ENCODE data around the gene FGF22. TPM values are rescaled to one million over a fixed set of nuclear protein-coding genes. Genes with fewer than 3 reads are reported as not detected.

The FGF22 gene
- total and polyA plus RNA-seq, 4 experiments from 2014 or later: 1.8 to 1.9 TPM; not detected in 2

- ChIA-PET CTCF (ENCODE audit: partially characterized antibody) (no interaction called here), POLR2A (ENCODE audit: partially characterized antibody) (interaction anchor here (0.7 to 5.2 kb wide), 5 partner anchors 13 to 92 kb away, joined by 3 to 33 read pairs (median 3); partner anchors contain the start of gene RNF126)
- Mint-ChIP-seq H3K36me3 (no peaks in the 10 kb centered on the region), H3K27me3 (peaks cover 15 to 17% of the 10 kb centered on the region in 2 donors), H3K4me3 (peak within 1 kb of the TSS in 5 of 8 donors; percentile 15 to 70 (median 51)), H3K4me1 (peaks cover 0 to 11% (median 3%) of the 10 kb centered on the region in 4 donors), H3K9me3 (peaks cover 0 to 4% (median 0%) of the 10 kb centered on the region in 8 donors), H3K27ac (peak within 1 kb of the TSS in 1 of 7 donors; percentile 75)
- Histone ChIP-seq H3K4me1 (ENCODE audit: insufficient read depth, low read length) (peaks cover 12% of the 10 kb centered on the region), H3K36me3 (ENCODE audit: insufficient read depth, low read length) (no peaks in the 10 kb centered on the region), H3K4me3 (ENCODE audit: low read length in 2 of 2) (no peak within 1 kb of the TSS), H3K9me3 (ENCODE audit: control insufficient read depth in 1 of 2, low read length in 2 of 2) (no peaks in the 10 kb centered on the region), H3K27me3 (ENCODE audit: insufficient read depth, low read length) (peaks cover 5% of the 10 kb centered on the region), H3K27ac (ENCODE audit: low read depth, low read length) (no peak within 1 kb of the TSS)
- intact Hi-C loops (cut with micrococcal nuclease): no loop called here
- peak in 1 of 5 donors; percentile 35 for DNase-seq
These were observed 36.8 kb downstream of the FGF22 start, which contains the start of gene FSTL3 for GRCh38 chr19:676339-677105. Gene FSTL3, plus strand, starts transcription at chr19:676392. Its CDS starts 32 bp downstream, at chr19:676424.

DNA sequence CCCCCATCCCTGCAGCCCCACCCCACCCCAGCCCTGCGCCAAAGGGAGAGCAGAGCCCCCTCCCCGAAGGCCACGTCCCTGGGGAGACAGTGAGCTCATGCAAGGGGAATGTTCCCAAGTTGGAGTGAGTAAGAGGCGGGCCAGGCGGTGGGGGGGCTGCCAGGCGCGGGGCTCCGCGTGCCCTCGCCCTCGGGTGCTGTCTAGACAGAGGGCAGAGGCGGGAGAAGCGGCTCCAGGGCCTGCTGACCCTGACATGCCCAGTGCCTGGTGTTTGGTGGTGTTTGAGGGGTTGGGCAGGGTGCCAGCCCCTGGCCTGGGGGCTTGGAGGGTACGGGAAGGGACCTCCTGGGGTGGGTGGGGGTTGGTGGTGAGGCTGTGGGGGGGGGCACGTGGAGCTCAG is 37.5 kb downstream of the FGF22 start:
- H3K27ac Mint-ChIP-seq: no peak overlapping the region

DNA sequence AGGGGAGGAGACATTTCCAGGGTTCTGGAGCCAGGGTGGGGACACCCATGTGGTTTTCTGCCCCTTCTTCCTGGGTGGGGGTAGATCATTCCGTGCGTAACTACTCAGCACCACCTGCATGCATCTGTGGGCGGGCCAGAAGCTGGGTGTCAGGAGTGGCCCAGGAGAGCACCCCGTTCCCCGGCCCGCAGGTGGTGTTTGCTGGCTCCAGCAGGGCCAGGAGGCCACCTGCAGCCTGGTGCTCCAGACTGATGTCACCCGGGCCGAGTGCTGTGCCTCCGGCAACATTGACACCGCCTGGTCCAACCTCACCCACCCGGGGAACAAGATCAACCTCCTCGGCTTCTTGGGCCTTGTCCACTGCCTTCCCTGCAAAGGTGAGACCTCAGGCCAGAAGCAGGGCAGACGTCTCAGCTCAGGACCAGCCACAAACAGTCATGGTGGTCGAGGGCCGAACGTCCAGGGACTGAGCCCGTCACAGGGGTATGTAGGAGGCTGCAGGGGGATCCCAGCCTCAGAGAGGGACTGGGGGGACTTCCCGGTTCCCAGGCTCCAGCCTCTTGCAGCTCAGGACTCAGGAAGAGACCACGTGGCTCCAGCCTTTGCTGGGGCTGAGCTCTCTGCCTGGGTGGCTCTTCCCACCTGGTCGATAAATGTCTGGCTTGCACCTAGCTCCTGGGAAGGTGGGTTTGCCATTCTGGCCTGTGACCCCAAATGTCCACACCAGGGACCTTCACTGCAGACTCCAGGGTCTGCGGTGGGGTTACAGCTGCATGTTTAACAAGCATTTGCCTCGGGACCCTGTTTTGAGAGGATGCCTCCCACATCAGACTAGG is 38.1 kb downstream of the FGF22 start:
- no peaks in the 10 kb centered on the region for H3K36me3 ChIP-seq (ENCODE audit: insufficient read depth, low read length)
- H3K4me3 Mint-ChIP-seq: peak overlapping the region in 3 of 8 donors; percentile 24 to 59 (median 31)
- H3K27me3 Mint-ChIP-seq: peaks cover 15 to 17% of the 10 kb centered on the region in 2 donors
- H3K9me3 Mint-ChIP-seq: peaks cover 0 to 4% (median 0%) of the 10 kb centered on the region in 8 donors
- H3K4me3 ChIP-seq (ENCODE audit: low read length in 2 of 2): no peak overlapping the region
- no peak overlapping the region for H3K27ac ChIP-seq (ENCODE audit: low read depth, low read length)
- H3K4me1 ChIP-seq (ENCODE audit: insufficient read depth, low read length): peaks cover 13% of the 10 kb centered on the region
- H3K36me3 Mint-ChIP-seq: no peaks in the 10 kb centered on the region
- peaks cover 5% of the 10 kb centered on the region for H3K27me3 ChIP-seq (ENCODE audit: insufficient read depth, low read length)
- intact Hi-C loops (cut with micrococcal nuclease): no loop called here
- H3K27ac Mint-ChIP-seq: no peak overlapping the region
- no peaks in the 10 kb centered on the region for H3K9me3 ChIP-seq (ENCODE audit: control insufficient read depth in 1 of 2, low read length in 2 of 2)
- DNase-seq: peak in 1 of 5 donors; percentile 13
- ChIA-PET POLR2A (ENCODE audit: partially characterized antibody) (interaction anchor here (0.6 to 5.2 kb wide), 3 partner anchors 15 to 592 kb away, joined by 3 to 33 read pairs (median 4); partner anchors contain the start of genes CIRBP and RNF126), CTCF (ENCODE audit: partially characterized antibody) (interaction anchor here (1.1 kb wide), 1 partner anchor 11 kb away, joined by 3 read pairs; no protein-coding TSS in a partner anchor)
- H3K4me1 Mint-ChIP-seq: peaks cover 0 to 11% (median 3%) of the 10 kb centered on the region in 4 donors

More for the DNA sequence above, 37.5 kb downstream of the FGF22 start:
- peaks cover 0 to 11% (median 3%) of the 10 kb centered on the region in 4 donors for H3K4me1 Mint-ChIP-seq
- Histone ChIP-seq H3K4me3 (ENCODE audit: low read length in 2 of 2) (no peak overlapping the region), H3K4me1 (ENCODE audit: insufficient read depth, low read length) (peaks cover 13% of the 10 kb centered on the region), H3K27ac (ENCODE audit: low read depth, low read length) (no peak overlapping the region), H3K36me3 (ENCODE audit: insufficient read depth, low read length) (no peaks in the 10 kb centered on the region), H3K27me3 (ENCODE audit: insufficient read depth, low read length) (peaks cover 5% of the 10 kb centered on the region), H3K9me3 (ENCODE audit: control insufficient read depth in 1 of 2, low read length in 2 of 2) (no peaks in the 10 kb centered on the region)
- H3K36me3 Mint-ChIP-seq: no peaks in the 10 kb centered on the region
- DNase-seq: peak in 1 of 5 donors; percentile 22
- peaks cover 0 to 4% (median 0%) of the 10 kb centered on the region in 8 donors for H3K9me3 Mint-ChIP-seq
- intact Hi-C loops (cut with micrococcal nuclease): no loop called here
- ChIA-PET CTCF (ENCODE audit: partially characterized antibody) (no interaction called here), POLR2A (ENCODE audit: partially characterized antibody) (interaction anchor here (0.6 to 5.2 kb wide), 5 partner anchors 14 to 592 kb away, joined by 3 to 33 read pairs (median 3); partner anchors contain the start of genes CIRBP and RNF126)
- H3K27me3 Mint-ChIP-seq: peaks cover 15 to 17% of the 10 kb centered on the region in 2 donors
- no peak overlapping the region for H3K4me3 Mint-ChIP-seq

GRCh38 chr19:678791-679388 is 39.2 kb downstream of the FGF22 start:
- Mint-ChIP-seq H3K4me3 (peak overlapping the region; percentile 38 to 75 (median 70)), H3K27ac (peak overlapping the region in 5 of 7 donors; percentile 7 to 64 (median 42)), H3K27me3 (peaks cover 12 to 13% of the 10 kb centered on the region in 2 donors), H3K36me3 (no peaks in the 10 kb centered on the region), H3K4me1 (peaks cover 0 to 11% (median 3%) of the 10 kb centered on the region in 4 donors), H3K9me3 (peaks cover 0 to 4% (median 0%) of the 10 kb centered on the region in 8 donors)
- CTCF ChIA-PET (ENCODE audit: partially characterized antibody): interaction anchor here (1.1 to 2.0 kb wide), 3 partner anchors 12 to 168 kb away, joined by 3 to 8 read pairs (median 3); partner anchors contain the start of gene RNF126
- H3K4me3 ChIP-seq (ENCODE audit: low read length in 2 of 2): no peak overlapping the region
- peak in 1 of 5 donors; percentile 36 for DNase-seq
- H3K27ac ChIP-seq (ENCODE audit: low read depth, low read length): no peak overlapping the region
- peaks cover 13% of the 10 kb centered on the region for H3K4me1 ChIP-seq (ENCODE audit: insufficient read depth, low read length)
- no peaks in the 10 kb centered on the region for H3K9me3 ChIP-seq (ENCODE audit: control insufficient read depth in 1 of 2, low read length in 2 of 2)
- peaks cover 5% of the 10 kb centered on the region for H3K27me3 ChIP-seq (ENCODE audit: insufficient read depth, low read length)
- POLR2A ChIA-PET (ENCODE audit: partially characterized antibody): interaction anchor here (0.7 to 5.2 kb wide), 11 partner anchors 8 to 596 kb away, joined by 3 to 33 read pairs (median 3); partner anchors contain the start of genes FAM174C and RNF126
- H3K36me3 ChIP-seq (ENCODE audit: insufficient read depth, low read length): no peaks in the 10 kb centered on the region
- intact Hi-C loops (cut with micrococcal nuclease): no loop called here

- Mint-ChIP-seq H3K27me3 (peaks cover 9 to 12% of the 10 kb centered on the region in 2 donors), H3K4me3 (peak overlapping the region; percentile 51 to 97 (median 72)), H3K9me3 (peaks cover 0 to 4% (median 0%) of the 10 kb centered on the region in 8 donors), H3K27ac (peak overlapping the region in 3 of 7 donors; percentile 13 to 60 (median 35)), H3K4me1 (peaks cover 0 to 11% (median 3%) of the 10 kb centered on the region in 4 donors), H3K36me3 (no peaks in the 10 kb centered on the region)
- POLR2A ChIA-PET (ENCODE audit: partially characterized antibody): interaction anchor here (0.7 to 5.2 kb wide), 13 partner anchors 9 to 595 kb away, joined by 3 to 33 read pairs (median 4); partner anchors contain the start of genes FAM174C and RNF126
- no peaks in the 10 kb centered on the region for H3K36me3 ChIP-seq (ENCODE audit: insufficient read depth, low read length)
- H3K9me3 ChIP-seq (ENCODE audit: control insufficient read depth in 1 of 2, low read length in 2 of 2): no peaks in the 10 kb centered on the region
- H3K4me1 ChIP-seq (ENCODE audit: insufficient read depth, low read length): peaks cover 13% of the 10 kb centered on the region
- peak overlapping the region; percentile 46 for H3K27ac ChIP-seq (ENCODE audit: low read depth, low read length)
- peaks cover 5% of the 10 kb centered on the region for H3K27me3 ChIP-seq (ENCODE audit: insufficient read depth, low read length)
- DNase-seq: peak in 4 of 5 donors; percentile 25 to 55 (median 29)
- CTCF ChIA-PET (ENCODE audit: partially characterized antibody): interaction anchor here (0.5 to 2.0 kb wide), 3 partner anchors 16 to 169 kb away, joined by 3 to 8 read pairs (median 6); partner anchors contain the start of genes POLRMT and RNF126
- peak overlapping the region in 1 of 2 donors; percentile 52 for H3K4me3 ChIP-seq (ENCODE audit: low read length in 2 of 2)
- intact Hi-C loops (cut with micrococcal nuclease): loop anchor here (1.0 to 2.0 kb wide), 5 partner anchors 16 to 118 kb away; partner anchors contain the start of genes BSG, POLRMT, PTBP1 and RNF126
These were observed 40.0 kb downstream of the FGF22 start for GRCh38 chr19:679418-680286.
